Ovary (tissue), 3 donors: Measurements from ENCODE around the gene MINDY4B.

Experiments used
- CTCF ChIP-seq, 3 donors: fragments of 450-650 bp in 2 of 3; fragments of 200-600 bp in 1 of 3; IDR thresholded peaks; one replicate each; pipeline versions ENCODE4 v1.5.1 to v1.8.0; 2016 to 2022; ENCODE audit warnings: antibody characterized with exemption in 3 of 3, mild to moderate bottlenecking in 1 of 3
- EP300 ChIP-seq: sonication (generic); formaldehyde crosslinking; IDR thresholded peaks from one replicate; pipeline ENCODE4 v1.6.1; 2017; ENCODE audit warnings: antibody characterized with exemption
- POLR2A ChIP-seq: fragments of 450-650 bp; IDR thresholded peaks from one replicate; pipeline ENCODE4 v1.6.1; 2017; ENCODE audit warnings: antibody characterized with exemption, mild to moderate bottlenecking, moderate library complexity
- donor health status: DM: no; HTN: no; CAD: no.

- TF ChIP-seq POLR2A (no peak), CTCF (IDR thresholded peaks at IDR 0.05) (no peak), EP300 (no peak)
Measured at GRCh38 chr3:150830745-150831144, 74.5 kb downstream of the MINDY4B start.
